NCI-H82 (cell line): Measurements from ENCODE around the gene SCUBE1.

Experiments used
- DNase-seq: peaks from one replicate; lab custom pipeline; 2025; lab: John Stamatoyannopoulos, UW

Gene SCUBE1

DNA sequence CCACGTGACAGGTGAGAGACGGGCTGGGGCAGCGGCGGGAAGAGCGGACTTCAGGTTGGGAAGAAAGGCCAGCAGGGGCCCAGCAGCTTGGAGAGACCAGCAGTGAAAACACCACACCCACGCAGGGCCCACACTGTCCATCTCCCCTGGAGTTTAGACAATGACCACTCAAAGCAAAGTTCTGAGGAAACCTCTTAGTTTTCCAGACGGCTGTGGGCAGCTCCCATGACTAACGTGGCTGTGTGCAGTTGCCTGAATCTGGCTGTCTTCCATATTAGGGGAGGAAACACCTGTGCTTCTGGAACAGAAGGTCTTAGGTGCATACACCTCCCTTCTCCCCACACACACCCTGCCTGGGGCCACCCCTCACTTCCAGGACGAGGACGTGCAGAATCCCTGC lies 85.6 kb downstream of the SCUBE1 start:
- no peak for DNase-seq

DNA sequence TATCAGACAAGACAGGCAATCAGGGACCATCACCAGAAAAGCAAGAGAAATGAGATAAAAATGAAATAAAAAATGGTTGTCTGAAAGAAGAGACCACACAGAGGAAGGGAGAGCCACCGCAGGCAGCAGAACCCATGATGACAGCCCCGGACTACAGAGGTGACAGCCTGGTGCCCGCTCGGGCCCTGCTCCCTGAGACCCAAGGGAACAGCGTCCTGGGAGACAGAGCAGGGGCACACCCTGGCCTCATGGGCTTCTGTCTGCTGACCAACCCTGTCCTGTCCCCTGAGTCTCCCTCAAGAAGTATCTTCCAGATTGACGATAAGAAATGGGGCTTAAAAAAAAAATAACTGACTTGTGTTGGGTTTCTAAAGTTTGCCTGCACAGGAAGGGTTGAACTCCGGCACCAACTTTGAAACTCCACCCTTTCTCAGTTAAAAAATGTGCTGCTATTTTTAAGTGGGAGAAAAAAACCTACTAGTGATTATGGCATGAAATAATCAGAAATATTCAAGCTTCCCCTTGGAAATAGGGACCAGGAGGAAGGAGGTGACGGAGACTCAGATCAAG lies 86.1 kb downstream of the SCUBE1 start:
- DNase-seq, result no peak

DNA sequence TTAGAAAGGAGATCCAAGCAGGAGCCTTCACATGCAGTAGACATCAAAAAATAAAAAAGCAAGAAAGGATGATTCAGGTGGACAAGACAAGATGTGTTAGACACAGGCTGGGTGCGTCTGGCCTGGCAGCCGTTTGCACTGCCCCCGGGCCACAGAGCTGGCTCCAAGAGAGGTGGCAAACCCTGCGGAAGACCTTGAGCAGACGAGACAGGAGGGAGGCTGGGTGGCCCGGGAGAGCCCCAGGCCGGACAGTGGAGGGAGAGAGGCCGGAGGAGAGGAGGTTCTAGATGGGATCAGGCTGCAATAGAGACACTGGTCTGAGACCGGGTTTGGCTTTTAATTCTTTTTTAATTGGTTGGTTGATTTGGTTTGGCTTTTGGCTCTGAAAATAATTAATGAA lies 86.6 kb downstream of the SCUBE1 start:
- DNase-seq, result no peak

DNA sequence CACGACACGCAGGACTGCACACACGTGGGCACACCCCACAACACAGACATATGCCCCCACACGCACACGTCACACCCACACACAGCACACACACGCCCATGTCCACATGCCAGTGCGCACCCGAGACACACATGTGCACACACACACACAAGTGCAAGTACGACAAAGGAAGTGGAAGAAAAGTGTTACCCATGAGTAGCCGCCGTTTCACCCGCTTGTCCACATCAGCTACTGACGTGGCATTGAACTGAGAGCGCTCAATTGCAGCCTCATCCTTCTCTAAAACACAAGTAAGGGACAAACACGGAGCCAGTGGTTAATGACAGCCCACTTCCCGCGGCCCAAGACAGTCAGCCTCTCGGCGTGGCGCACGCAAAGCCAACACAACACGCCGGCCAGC lies 87.9 kb downstream of the SCUBE1 start:
- DNase-seq, result no peak

DNA sequence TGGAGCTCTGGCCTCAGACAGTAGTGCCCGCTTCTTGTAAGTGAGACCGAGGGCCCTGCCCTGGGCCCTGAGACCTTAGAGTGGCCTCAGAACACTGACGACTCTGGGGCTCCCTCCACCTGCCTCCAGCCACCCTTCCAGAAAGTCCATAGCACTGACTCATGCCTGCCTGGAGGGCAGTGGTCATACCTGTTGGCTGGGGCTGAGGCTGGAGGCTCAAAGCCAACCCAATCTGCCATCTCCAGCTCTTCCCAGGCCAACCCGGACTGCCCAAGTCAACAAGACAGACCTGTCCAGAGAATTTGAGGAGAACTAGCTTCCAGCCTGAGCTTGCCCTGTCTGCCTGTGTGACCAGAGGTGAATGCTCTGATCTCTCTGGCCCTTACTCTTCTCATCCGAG lies 89.3 kb downstream of the SCUBE1 start:
- no peak for DNase-seq

DNA sequence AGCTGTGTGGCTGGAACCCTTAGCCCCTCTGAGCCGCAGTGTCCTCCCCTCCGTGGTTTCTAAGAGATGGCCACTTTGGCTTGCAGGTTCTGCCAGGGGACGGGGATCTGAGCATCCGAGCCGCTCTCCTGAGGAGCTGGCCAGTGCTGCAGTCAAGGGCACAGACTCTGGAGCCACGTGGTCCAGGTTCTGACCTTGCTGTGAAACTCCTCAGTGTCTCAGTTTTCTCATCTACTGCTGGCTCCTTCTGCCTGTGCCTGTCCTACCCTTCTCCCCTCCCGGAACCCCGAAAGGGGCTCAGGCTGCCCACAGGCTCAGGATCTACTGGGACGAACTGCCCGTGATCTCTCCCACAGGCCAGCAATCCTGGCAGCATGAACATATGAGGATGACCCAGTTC lies 90.9 kb downstream of the SCUBE1 start:
- no peak for DNase-seq

DNA sequence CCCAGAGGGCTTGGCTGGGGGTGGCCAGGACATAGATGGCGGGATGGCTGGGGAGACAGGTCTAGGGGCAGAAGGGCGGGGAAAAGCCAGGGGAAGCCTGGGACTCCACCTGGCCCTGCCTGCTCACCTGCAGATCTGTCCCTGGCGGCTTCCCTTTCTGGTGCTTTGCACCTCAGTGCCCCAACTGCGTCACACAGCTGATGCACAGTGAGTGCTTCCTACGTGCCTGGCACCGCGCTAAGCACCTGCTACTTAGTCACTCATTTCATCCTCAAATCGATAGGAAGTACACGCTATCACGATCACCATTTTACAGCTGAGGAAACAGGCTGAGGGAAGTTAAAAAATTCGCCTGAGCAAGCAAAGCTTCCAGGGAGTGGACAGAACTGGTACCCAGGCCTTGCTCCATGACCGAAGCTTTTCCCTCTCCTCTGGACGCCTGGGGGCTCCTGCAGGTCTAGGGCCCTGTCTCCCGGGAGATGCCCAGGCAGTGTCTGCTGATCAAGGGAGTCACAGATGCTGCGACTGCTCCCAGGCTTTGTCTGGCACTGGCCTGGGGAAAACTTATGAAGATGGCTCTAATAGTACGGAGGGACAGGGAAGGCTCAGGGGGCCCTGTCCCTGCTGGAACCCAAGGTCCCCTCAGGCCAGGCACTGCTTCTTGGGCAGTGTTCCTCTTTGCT lies 93.2 kb downstream of the SCUBE1 start:
- DNase-seq, result no peak

DNA sequence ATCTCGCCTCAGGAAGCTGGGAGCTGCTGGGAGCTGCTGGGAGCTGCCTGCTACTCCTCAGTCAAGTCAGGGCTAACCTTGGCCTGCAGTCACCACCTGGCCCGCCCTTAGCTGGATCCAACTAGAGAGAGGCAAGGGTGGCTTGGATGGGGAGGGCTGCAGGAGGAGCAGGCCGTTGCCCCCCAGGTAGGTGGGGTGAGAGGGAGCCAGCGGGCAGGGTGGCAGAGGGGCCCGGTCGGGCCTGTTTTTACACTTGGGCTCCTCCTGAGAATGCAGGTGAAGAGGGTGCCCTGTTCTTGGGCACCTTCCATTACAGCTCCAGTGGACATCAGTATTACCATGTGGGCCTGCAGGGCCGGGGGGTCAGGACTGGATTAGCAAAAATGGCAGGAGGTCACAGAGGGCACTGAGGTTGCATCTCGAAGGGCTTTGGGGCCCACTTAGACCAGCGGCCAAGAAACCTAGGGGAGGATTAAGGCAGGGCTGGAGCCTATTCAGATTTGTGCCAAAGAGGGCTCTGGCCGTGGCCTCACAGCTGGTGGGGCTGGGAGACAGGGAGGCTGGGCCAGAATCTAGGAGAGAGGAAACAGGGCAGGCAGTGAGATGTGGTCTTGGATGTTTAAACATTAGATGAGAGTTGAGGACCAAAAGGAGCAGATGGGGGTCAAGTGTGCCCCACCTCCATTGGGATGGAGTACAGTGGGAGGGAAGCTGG lies 95.5 kb downstream of the SCUBE1 start:
- DNase-seq, result no peak

DNA sequence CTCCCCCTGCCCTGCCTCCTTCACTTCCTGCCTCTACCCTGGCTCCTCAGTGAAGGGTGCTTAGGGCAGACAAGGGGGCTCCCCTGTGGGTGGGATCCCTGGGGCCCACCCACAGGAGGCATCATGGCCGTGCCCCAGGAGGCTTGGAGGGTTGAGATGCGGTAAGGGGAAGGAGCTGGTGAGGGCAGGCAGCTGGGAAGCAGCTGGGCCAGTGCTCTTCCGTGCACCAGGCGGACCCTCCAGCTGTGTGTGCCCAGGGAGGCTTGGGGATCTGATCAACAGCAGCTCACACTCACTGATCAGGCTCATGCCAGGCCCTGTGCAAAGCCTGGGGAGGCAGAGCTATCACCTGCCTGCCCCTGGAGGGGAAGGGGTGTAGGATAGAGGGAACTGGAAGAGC lies 97.0 kb downstream of the SCUBE1 start:
- DNase-seq, result no peak

DNA sequence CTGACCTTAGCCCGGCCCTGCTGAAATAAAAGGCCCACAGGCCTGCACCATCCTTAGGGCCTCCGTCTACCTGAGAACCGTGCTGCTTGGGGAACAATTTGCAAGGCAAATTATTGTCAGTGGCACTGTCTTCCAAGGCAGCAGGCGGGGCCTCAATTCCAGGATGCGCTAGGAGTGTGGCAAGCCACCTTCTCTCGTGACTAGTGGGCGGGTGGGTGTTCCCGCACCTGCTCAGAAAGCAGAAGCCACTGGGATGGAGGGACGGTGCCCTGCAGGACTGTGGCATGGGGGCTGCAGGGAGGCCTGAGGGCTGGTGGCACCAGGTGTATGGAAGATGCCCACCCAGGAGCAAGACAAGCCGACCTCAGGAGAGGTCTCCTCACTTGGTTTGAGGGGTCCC lies 97.5 kb downstream of the SCUBE1 start:
- DNase-seq, result no peak

DNA sequence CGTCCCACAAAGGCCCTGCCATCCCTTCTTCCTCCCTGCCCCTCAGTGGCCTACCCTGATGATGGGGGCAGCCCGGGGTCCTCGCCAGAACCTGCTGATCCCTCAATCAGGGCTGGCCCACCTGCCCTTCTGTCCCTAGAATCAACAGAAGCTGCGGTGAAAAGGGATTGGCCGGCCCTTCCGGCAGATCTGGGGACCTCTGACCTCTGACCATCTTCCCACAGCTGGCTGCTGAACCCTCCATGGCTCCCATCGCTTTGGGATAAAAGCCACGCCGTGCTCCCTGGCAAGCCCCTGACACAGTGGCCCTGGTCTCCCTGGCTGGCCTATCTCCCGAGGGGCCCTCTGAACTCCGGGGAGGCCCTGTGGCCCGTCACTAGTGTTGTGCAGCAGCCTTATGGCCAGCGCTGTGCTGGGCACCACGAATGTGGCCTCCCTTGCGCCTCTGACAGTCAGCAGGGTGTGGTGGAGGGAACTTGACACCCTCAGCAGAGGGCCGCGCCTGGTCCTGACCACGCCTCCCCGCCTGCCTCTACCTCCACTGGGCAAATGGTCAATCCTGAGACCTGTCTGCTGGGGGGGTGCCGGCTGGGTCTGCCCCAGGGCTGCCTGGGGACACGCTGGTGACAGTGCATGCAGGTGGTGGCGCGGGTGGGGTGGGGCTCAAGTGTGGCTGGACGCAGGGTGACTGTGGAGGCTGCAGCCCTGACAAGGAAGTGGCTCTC lies 98.2 kb downstream of the SCUBE1 start:
- DNase-seq, result no peak

DNA sequence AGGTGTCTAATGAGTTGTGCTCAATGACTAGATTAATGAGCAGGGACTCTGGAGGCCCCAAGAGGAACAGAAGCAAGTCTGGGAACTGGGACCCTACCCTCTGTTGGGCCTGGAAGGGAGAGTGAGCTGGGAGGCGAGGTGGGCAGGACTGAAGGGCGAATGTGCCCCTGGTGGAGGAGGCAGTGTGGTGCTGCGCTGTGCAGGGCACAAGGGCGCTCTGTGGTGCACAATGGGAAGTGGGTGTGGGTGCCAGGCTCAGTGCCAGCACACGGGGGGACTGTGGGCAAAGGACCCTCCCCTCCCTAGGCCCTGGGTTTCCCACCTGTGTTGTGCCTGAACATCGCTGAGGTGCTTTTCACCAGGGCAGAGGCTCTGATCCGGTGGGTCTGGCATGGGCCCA lies 98.8 kb downstream of the SCUBE1 start:
- no peak for DNase-seq

DNA sequence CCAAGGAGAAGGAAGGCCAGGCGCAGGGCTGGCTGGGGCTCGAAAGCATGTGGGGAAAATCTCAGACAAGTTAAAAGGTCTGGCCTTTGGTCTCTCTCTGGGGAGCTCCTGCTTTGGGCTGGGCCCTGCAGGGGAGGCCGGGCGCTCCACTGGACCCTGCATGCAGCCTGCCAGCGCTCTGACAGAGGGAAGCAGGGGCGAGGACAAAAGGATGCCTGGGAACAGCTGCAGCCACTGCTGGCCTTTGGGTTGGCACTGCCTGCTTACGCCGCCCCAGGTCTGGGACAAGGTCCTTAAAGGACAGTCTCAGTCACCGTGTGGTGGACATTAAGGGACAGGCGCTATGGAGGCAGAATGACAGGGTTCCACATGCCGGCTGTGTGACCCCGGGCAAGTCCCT lies 99.8 kb downstream of the SCUBE1 start:
- DNase-seq, result no peak

DNA sequence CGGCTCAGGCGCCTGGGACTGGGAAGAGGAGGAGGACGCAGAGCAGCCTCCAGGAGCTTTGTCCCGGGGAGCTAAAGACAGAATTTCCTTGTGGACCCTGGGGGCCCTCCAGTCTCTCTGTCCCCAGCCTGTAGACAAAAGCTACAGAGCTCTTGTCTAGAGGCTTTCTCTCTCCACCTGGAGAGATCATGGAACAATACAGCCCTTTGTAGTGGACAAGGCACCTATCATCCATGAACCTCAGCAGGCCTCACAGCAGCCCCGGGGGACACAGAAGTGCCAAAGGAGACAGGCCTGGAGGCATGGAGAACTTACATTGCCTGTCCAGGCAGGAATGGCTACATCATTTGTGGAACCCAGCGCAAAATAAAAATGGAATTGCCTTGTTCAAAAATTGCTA lies 100.5 kb downstream of the SCUBE1 start:
- no peak for DNase-seq

DNA sequence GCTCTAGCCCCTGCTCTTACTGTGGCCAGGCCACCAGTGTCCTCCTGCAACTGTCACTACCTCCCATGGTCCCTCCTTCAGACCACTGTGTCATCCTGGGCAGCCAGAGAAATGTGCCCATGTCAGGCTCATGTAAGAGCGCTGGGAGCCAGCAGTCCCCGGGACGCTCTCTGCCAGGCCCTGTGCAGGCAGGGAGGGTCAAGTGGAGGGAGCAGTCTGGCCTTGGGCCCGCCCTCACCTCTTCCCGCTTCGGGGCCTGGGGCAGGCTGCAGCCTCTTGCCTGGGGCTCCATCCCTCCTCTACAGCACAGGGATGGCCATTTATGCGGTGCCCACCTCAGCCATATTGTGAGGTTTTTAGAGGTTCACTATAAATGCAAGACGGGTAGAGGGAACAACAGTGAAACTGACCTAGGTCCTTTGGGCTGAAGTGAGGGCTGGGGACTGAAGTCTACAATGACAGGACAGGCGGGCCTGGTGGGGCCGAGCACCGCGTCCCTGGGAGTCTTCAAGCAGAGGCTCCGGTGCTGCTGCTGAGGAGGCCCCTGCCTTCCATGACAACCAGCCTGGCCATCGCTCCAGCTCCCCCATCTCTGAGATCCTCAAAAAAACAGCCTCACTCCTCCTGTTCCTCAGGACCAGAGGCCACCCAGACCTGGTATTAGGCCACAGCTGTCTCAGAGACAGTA lies 101.3 kb downstream of the SCUBE1 start:
- DNase-seq, result no peak

DNA sequence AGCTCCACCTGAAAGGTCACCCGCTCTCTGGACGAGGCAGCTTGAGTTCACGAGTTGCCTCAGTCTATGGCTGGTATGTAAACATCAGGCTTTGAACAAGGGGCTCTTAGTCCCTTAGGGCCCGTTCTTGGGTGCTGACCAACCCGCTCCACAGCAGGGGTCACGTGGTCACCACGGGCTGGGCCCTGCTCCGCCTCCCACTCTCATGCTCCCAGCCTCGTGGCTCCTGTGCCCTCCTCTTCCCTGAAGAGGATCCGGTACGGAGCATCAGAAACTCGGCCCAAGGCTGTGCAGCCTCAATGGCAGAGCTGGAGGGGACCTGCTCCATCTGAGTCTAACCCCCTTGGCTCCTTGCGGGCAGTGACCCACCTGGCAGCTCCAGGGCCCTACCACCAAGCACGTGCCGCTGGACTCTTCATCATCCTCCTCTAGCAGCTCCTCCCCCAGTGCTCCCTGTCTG lies 102.0 kb downstream of the SCUBE1 start:
- no peak for DNase-seq

DNA sequence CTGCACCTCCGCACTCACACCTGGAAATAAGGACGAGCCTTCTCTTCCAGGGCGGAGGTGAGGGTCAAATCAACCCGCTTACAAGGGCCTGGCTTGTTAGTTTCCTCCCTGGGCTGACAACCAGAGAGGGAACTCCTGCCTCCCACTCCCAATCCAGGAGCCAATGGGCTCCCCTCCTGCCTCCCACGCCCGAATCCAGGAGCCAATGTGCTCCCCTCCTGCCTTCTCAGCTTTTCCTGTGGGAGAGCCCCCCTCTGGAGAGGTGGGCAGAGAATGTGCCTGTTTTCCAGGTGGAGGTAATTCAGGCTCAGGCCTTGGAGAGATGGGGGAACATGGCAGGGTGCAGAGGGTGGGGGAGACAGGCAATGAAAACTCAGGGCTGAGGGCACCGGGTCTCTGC lies 102.6 kb downstream of the SCUBE1 start:
- no peak for DNase-seq

DNA sequence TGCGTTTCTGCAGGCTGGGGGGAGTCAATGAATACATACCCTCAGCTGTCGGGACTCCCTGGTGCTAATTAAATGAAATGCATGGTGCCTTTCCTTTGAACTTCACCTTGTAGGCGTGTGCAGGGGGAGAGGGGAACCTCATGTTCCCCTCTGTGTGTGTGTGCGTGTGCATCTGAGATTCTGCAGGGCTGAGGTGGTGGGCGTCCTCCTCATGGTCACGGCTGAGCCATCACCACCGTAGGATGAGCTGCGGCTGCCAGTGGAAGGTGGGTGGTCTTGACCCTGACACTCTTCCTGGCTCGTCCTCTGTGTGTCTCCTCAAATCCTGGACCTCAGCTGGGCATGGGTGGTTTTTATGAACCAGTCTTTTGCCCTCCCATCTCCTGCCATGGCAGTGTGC lies 103.2 kb downstream of the SCUBE1 start:
- DNase-seq, result no peak

DNA sequence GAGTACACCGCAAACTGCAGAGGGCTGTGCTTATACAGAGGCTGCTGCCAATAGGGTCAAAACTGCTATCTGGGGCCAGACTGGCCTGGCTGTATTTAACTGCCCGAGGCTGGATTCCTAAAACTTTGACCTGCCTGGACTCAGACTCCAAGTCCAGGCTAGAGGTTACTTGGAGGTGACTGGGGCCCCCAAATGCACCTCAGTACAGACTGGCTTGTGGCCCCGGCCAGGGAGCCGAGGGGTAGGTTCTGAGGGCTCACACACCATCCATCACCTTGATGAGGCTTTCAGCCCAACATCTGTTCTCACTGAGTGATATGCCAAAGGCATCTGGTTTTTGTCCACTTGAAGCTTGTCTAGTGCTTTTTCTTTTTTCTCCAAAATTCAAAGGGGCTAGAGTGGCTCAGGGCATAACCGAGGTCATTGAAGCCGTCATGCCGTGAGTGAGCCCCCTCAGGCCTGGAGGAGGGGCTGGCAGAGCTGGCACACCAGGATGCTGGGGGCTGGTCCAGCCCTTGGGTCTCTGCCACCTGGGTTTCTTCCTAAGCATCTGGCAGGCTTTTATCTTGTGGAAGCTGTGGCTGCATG lies 103.9 kb downstream of the SCUBE1 start:
- no peak for DNase-seq

DNA sequence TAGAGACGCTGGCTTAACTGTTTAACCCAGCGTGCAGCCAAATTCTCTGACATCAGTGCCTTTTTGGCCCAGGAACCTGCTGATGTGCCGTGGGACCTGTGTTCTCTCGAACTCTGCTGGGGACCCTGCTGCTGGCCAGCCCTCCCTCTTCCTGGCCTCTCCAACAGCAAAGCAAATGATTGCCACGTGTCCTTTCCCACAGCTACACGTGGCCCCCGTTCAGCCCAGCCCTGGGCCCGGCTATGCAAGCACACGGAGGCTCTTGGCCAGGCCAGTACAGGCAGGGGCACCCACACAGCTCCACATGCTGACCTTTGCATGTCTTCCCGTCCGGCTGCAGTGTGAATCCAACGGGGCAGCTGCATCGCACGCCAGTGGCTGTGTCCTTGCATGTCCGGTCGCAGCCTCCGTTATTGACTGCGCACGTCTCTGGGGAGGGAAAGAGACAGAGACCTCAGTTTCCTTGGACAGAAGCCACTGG lies 104.6 kb downstream of the SCUBE1 start:
- no peak for DNase-seq

DNA sequence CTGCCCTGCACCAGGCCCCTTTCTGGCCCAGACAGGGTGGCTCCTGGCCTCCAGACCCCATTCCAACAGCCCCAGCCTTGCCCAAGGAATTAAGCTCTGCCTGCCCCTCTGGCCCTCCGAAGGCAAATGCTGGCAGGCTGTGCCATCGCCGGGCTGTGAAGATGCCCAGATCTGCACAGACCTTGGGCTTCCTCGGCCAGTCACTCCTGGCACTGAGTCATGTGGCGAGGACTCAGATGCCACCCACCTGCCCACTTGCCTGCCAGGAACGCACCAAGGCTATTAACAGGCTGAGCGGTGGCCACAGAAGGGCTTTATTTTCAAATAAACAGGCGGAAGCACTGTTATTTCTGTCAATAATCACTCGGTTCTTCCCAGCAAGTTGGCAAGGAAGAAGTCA lies 105.9 kb downstream of the SCUBE1 start:
- no peak for DNase-seq
